VCaP (cell line): ENCODE results near the gene ASMTL.

ENCODE experiments used
- H3K27ac ChIP-seq: fragments of 450-650 bp; 2 replicates; pipeline ENCODE4 v1.5.1; 2017
- TF ChIP-seq, protein P1 (sequence below): fragments of 450-650 bp; conservative IDR thresholded peaks from 2 replicates; pipeline ENCODE4 v1.5.1; 2017; ENCODE audit warnings: mild to moderate bottlenecking, moderate library complexity

ASMTL gene

DNA sequence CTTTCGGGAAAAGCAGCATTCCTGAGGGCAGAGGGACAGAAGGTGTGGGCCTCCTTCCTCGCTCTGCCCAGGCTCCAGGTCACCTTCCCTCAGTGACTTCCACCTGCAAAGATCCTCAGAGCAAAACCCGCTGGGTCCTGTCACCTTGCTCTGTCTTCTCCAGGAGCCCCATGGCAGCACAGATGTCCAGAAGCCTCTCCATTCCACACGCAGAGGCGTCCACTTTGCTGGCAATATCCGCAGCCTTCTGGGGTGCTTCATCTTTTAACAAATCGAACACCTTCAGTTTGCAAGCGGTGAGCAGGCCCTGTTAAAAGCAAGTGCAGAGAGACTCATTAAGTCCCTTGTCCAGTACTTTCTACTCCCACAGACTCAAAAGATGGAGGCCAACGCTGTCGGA, 27.3 kb downstream of the ASMTL start:
- no peak overlapping the region for H3K27ac ChIP-seq
- TF ChIP-seq, protein P1, sequence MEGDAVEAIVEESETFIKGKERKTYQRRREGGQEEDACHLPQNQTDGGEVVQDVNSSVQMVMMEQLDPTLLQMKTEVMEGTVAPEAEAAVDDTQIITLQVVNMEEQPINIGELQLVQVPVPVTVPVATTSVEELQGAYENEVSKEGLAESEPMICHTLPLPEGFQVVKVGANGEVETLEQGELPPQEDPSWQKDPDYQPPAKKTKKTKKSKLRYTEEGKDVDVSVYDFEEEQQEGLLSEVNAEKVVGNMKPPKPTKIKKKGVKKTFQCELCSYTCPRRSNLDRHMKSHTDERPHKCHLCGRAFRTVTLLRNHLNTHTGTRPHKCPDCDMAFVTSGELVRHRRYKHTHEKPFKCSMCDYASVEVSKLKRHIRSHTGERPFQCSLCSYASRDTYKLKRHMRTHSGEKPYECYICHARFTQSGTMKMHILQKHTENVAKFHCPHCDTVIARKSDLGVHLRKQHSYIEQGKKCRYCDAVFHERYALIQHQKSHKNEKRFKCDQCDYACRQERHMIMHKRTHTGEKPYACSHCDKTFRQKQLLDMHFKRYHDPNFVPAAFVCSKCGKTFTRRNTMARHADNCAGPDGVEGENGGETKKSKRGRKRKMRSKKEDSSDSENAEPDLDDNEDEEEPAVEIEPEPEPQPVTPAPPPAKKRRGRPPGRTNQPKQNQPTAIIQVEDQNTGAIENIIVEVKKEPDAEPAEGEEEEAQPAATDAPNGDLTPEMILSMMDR: no peak

DNA sequence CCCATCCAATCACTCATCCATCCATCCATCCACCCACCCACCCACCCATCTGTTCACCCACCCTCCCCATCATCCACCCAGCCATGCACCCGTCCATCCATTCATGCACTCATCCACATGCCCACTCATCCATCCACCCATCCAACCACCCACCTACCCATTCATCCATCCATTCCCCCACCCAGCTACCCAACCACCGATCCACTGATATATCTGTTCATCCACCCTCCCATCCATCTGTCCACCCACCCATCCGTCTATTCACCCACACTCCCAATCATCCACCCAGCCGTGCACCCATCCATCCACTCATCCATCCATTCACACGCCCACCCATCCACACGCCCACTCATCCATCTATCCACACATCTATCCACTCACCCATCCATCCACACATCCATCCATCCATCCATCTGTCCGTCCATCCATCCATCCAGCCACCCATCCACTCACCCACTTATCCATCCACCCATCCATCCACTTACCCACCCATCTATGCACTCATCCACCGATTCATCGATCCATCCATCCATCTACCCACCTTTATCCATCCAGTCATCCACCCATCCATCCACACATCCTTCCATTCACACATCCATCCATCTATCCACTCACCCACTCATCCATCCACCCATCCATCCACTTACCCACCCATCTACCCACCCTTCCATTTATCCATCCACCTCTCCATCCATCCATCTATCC, 28.4 kb downstream of the ASMTL start:
- no peak overlapping the region for H3K27ac ChIP-seq
- TF ChIP-seq, protein P1: no peak

DNA sequence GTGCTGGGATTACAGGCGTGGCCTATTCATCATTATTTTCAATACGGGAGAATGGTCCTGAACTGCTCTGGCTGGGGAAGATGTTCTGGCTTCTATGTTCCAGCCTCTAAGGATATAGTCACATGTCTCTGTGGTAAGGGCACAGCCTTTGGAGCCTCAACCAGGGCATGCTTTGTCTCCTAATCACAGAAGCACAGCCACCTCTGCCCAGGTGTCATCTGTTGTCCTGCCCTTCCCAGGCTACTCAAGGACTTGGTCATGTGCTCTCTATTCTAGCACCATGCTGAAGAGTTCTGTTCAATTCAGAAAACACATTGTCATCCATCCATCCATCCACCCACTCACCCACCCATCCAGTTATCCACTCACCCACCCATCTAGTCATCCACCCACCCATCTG, 29.5 kb downstream of the ASMTL start:
- TF ChIP-seq, protein P1: no peak
- H3K27ac ChIP-seq: no peak overlapping the region

DNA sequence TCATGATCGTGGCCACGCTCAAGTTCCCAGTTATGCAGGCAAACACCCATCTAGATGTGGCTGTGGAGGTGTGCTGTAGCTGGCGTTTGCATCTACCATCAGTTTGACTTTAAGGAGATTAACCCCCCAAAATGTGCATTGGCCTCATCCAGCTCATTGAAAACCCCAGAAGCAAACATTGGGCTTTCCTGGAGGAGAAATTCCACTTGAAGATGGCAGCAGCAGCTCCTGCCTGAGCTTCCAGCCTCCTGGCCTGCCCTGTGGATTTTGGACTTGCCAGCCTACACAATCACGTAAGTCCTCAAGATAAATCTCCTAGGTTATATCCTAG, 30.6 kb downstream of the ASMTL start:
- TF ChIP-seq, protein P1: no peak
- H3K27ac ChIP-seq: no peak overlapping the region

DNA sequence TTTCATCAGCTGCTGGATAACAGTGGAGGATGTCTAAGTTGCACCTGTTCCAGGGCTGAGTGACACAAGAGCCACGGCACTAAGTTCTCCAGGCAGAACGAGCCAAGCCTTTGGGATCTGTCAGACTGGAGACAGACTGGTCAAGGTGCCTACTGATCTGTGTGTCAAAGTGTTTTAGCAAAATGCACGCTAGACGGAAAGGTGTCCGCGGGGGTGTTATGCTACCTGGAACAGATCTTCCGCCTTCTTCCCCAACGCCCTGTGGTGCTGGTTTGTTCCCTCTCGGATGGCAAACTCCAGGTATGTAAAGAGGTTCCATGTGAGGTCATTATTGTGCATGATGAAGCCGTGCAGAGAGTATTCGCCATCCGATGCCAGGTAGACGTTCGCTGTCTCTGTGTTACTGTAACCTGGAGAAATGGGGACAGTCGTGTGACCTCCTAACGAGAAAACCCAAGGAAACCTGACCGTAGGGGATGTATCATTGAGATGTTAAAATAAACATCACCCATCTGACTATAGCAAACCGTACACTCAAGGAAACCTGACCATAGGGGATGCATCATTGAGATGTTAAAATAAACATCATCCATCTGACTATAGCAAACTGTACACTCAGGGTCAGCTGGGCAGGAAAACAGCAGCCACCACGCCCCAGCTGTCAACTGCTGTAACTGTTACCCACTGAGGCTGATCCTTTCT, 31.1 kb downstream of the ASMTL start:
- TF ChIP-seq, protein P1: no peak

DNA sequence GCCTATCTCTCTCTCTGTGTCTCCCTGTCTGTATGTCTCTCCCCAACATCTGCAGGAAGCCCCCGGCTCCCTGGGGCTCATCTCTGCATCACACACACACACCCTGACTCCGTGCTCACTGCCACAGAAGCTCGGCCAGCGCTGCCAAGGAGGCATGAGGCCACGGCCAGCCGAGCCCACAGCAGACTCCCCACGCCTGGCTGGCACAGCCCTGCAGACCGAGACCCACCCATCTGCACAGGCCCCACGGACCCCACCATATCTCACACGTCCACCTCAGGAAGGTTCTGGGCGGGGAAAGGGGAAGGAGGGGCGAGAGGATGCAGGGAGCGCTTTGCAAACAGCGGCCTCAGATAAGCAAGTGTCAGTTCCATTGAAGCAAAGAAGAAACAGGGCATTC, 32.3 kb downstream of the ASMTL start:
- H3K27ac ChIP-seq: no peak overlapping the region
- TF ChIP-seq, protein P1: no peak

More for the DNA sequence above, 31.1 kb downstream of the ASMTL start:
- H3K27ac ChIP-seq: no peak overlapping the region

DNA sequence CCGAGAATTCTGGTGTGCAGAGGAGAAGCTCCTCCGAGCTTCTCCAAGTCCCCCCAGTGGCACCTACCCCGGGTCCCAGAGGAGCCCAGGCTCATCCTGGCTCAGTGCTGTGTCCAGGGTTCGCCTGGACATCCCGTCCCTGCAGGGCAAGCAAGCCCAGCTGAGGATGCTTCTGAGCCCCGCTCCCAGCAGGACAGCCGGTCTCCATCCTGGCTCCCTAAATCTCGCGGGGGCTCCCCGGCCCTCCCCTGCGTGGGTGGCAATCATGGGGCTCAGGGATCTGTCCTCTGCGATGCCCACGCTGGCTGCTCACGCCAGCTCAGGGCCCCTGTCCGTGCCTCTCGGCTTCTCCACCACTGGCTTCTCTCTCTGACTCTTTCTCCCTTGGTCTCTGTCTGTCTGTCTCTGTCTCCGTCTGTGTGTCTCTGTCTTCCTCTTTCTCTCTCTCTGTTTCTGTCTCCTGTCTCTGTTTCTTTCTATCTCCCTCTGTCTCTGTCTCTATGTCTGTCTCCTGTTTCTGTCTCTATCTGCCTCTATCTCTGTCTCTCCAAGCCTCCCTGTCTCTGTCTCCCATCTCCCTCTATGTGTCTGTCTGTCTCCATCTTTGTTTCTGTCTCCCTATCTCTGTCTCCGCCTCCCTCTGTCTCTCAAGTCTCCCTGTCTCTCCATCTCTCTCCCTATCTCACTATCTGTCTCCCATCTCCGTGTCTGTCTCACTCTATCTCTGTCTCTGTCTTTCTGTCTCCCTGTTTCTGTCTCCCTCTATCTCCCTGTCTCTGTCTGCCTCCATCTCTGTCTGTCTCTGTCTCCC, 33.0 kb downstream of the ASMTL start:
- no peak overlapping the region for H3K27ac ChIP-seq
- TF ChIP-seq, protein P1: no peak
